HG02571 (cell line): ENCODE data around the gene MYO1E.

Experiments used
- ATAC-seq: cut with Tn5 transposase; IDR thresholded peaks from one replicate; pipeline ENCODE4 v1.9.1; 2021; ENCODE audit warnings: mild to moderate bottlenecking, moderate library complexity; ENCODE audit not compliant: unreplicated experiment

The MYO1E gene

DNA sequence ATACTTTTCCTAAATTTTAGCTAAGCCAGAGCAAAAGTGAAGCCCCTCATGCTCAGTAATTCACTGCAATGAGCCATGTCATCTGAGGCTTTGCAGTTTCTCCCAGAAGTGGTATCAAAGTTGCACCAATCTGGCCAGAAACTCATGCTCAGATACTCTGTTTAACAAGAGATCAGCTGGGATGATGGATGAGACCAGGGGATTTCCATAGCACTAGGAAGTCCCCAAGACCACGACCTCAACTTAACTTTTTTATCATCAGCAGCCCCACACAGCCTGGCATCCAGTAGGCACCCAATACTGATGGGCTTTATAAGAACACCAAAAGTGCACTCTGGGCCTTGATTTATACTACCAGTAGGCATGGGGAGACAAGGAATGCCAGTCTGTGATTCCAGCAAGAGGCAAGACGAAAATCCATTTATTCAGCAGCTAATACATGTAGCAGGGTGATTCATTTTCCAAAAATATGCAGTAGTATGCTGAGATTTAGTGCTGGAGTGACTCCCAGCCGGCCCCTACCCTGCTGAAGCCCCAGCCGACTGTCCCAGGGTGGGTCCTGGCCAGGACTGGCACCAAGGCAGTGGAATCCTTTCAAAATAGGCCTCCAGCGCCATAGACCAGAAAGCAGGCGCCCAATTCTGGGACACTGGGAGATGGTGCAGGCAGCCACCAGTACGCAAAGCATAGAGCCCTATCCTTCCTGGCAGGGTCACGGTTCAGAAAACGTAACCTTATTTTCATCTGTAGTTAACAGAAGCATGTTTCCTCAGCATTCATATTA, 166.6 kb downstream of the MYO1E start:
- ATAC-seq: no peak

DNA sequence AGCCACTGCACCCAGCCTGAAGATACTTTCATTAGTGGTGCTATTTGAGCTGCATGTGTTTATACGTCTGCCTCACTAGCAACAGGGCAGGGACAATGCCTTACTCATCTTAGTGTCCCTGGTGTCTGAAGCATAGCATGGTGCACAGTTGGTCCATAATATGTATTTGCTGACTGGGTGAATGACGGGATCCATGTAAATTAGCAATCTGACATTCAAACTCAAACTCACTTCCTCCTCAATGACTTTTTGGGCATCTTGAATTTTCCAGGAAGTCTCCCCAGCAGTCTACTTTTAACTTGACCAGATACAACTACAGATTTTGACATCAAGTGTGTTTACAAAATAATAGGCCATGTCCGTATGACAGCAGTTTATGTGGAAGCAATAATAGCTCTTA, 169.0 kb downstream of the MYO1E start:
- ATAC-seq: no peak

DNA sequence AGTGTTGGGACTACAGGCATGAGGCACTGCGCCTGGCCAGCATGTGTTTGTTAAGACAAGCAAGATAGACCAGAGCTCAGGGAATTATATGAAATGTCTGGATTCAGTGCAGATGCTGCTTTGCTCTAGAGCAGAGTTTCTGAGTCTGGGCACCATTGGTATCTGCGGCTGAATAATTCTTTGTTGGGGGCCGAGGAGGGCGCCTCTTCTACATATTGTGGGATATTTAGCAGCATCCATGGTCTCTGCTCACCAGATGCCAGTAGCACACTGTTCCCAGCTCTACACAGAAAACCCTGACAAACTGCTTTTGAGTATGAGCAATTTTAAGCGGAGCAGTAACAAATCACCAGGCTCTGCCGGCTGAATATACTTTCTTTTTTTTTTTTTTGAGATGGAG, 169.7 kb downstream of the MYO1E start:
- no peak for ATAC-seq

DNA sequence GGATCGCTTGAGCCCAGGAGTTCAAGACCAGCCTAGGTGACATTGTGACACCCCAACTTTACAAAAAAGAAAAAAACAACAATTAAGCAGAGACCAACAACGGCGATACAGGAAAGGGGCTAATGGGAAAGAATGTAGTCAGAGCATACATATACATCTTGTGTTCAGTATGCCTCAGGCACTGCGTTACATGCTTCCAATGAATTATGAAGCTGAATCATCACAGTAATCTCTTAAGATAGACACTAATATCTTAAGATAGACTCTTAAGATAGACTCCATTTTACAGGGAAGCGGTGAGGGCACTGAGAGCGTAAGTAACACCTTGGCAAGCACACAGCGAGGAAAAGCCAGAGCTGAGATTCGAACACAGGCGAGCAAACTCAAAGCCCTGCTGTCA, 172.1 kb downstream of the MYO1E start:
- no peak for ATAC-seq

DNA sequence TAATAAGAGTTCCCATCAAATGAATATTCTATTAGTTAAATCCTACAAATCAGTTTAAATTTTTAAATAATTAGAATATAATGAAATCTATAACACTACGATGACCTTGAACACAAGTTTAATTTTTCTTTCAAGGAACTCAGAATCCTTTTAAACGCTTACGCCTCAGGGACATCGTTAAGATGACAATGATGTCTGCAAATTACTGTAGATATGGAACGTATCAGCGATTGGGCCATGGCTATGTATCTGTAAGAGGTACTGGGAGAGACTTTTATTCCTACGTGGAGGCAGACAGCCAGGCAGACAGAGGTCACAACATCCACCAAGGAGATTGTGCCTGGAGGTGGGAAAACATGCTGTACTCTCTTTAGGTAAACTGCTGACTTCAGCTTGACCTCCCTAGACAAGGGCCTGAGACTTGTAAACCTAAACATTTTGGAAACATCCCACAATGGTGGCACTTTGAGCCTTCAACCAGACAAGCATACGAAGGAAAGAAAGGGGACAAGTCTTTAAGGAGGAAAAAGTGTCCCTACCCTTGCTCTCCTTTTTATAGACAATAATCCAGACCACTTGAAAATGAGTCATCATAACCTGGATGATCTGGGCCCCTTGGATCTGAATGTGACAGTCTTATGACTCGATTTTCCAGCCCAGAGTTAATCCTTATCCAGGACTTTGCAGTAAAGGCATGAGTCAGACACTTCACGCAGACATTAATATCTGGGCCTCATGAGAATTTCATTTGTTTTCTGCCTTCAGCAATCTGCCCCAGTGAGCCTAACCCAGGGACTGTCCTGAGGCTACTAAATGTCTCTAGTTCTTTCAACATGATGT, 172.8 kb downstream of the MYO1E start:
- ATAC-seq: no peak

DNA sequence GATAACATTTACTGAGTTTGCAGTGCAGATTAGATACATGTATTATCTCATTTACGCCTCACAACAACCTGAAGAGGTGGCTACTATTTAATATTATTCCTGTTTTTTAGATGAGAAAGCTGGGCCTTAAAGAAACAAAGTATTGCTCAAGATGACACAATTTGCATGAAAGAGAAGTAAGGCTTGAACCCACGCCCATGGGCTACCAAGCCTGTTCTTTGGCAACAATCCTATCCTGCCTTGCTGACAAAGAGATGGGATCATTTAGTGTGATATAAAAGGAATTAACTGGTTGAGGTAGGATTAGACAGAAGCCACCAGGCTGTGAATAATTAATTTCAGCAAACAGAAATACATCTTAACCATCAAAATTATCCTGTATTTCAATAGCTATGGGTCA, 175.2 kb downstream of the MYO1E start:
- no peak for ATAC-seq

DNA sequence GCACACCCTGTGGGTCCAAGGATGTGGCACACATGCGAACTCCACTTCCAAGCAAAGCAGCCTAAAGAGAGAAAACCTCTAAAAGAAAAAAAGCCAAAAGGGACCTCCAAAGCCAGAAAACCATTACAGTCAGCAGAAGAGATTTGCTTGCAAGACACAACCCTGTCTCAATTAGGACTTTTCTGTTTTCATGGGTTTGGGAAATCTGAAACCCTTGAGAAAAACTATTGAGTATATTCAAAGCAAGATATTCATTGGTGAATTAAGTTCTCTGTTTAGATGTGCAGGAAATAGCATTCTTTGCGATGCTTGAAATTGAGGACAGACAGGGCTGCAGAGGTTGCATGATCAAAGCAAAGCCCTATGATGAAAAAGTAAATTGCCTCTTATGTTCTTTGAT, 176.3 kb downstream of the MYO1E start:
- ATAC-seq: no peak

DNA sequence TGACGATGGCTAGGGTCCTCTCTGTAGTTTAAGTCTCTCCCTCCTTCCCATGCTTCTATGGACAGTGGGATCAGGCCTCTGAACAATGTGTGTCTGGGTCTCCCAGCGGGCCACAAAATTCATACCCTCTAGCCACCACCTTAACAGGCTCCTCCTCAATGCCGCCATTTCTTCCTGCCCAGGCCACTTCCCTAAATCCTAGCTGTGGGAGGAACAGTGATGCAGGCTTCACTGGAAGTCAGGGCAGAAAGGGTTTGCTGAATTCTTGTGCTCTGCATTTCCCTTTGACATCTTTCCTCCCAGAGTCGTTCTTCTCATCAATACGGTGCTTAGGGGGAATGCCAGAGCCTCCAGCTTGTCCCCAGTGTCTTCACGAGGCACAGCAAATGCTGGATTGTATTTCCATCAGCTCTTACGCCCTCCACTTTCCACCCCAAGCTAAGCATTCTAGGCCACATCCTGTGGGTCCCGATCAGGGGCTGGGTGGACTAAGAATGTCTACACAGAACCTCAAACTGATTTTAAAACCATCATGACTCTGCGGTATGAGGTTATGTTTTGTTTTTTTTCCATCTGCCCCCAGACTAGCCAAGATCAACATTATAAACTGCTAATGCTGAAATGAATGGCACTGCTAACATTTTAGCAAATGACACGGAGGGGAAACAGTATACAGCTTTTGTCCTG, 177.9 kb downstream of the MYO1E start:
- ATAC-seq: no peak

DNA sequence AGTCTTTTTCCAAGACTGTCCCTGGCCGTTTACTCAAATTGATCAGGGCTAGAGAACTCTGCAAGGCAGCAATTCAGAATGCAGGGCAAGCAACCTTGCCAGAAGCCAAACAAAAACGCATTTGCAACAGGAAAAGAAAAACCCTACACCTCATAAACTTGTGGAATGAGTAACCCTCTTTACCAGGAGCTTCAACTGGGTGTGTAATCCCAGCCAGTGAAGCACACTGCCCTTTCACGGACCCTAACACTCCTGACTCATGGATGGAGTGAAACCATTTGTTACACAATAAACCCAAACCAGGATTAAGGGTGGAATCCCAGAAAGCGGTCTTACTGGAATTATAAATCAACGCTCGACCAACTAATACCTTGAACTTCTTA, 180.8 kb downstream of the MYO1E start:
- ATAC-seq: no peak

DNA sequence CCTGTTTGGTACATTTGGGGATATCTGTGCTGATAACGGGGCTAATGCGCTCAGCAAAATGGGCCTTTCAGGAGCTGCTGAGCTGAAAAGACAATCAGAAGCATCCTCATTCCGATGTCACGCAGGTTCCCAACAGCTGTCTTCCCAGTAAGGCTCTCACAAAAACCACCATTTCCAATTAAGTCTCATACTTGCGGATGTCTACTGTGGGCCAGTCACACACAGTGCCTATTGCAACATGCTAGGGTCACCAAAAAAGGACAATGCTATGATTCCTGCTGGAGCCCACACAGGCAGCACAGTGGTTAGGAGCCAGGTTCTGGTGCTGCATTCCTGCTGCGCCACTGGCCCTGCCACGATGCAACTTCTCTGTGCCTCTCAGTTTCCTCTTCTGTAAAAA, 182.4 kb downstream of the MYO1E start:
- ATAC-seq: no peak

DNA sequence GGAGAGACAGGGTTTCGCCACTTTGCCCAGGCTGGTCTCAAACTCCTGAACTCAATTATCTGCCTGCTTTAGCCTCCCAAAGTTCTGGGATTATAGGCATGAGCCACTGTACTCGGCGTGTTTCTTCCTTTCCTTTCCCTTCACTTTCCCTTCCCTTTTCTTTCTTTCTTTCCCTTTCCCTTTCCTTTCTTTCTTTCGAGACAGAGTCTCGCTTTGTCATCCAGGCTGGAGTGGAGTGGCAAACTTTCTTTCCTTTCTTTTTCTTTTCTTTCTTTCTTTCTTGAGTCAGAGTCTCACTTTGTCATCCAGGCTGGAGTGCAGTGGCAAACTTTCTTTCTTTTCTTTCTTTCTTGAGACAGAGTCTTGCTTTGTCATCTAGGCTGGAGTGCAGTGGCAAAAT, 183.4 kb downstream of the MYO1E start:
- no peak for ATAC-seq

DNA sequence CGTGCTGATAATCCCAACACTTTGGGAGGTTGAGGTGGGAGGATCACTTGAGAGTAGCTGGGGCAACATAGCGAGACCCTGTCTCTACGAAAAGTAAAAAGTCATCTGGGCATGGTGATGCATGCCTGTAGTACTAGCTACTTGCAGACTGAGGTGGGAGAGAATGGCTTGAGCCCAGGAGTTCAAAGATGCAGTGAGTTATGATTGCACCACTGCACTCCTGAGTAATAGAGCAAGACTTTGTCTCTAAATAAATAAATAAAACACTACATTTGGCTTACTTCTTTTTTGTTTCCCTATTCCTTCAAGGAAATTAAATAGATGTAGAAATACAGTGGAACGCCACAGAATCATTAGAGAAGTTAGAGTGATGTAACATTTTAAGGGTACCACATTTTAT, 186.2 kb downstream of the MYO1E start:
- ATAC-seq: no peak

DNA sequence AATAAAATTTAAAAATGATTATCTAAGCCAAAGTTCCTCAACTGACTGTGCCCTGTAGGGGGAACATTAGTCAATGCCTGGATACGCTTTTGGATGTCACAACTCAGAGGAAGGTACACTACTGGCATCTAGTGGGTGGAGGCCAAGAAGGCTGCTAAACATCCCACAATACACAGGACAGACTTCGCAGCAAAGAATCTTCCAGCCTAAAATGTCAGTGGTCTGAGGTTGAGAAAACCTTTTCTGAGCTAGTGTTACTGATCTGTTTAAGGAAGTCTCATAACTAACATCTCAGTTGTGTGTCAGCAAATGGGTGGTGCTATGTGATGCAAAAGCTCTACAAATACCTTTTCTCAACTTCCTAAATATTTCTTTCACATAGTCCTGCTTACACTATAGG, 186.9 kb downstream of the MYO1E start:
- ATAC-seq: no peak

DNA sequence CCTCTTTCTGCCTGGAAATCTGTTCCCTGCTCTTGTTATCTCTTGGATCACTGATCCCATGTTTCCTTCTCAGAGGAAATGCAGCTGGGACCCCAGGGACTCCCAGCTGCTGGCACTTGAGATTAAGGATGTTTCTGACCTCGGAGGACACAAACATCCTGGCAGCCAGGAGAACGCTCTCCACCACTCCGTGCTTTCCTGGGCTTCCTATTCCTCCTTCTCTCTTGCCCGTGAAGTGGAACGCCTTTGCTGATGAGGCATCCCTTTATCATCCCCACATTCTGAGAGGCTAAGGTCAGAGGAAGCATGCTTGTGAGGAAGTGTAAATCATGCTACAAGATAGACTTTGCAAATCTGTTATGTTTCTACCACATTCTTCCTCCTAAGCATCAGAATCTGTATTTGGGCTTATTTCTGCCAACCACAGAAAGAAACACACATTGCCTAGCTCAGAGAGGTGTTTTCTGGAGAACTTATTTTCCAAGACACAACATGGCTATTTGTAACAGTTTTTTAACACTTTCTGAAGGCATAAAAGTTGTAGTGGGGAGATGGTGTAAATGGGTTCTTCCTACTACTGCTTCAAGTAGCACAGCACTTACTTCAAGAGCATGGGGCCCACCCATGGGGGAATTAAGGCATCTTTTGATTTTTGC, 191.6 kb downstream of the MYO1E start:
- ATAC-seq: no peak

DNA sequence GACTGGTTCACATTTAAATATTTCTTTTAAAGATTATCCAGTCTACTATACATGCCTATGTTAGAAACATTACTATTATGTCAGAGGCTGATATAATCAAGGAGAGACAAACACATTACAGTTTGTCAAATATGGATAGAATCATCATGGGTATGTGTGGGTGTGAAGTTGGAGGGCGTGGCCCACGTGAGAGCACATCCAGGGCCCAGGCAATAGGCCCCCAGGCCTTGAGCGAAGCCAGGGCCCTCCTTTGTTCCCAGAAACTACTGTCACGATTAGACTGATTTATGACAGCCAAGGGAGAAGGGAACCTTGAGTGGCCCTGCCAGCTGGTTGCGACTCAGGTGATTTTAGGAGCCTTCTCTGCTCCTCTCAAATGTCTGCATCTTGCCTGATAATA, 193.0 kb downstream of the MYO1E start:
- ATAC-seq: no peak

DNA sequence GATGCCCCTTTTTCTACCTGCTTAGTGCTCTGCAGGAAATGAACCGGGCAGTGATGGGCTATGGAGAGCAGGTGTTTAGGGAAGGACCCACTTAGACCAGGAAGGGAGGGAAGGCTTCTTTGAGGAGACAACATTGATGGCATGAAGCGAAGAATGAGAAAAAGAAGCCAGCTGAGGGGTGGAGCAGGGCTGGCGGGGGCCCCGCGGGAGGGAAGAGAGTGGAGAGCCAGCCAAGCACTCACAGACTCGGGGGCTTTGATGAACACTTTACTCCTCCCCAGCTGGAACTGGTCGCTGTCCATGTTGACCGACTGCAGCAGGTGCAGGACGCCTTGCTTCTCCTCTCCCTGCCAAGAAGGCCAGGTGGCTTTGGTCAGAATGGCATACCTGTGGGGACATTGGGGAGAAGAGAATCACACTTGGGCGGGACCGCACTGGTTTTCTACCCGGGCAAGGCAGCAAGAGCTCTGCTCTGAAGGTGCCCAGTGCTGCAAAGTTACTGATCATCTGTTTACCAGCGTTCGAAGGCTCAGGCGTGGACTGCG, 194.4 kb downstream of the MYO1E start:
- ATAC-seq: no peak

DNA sequence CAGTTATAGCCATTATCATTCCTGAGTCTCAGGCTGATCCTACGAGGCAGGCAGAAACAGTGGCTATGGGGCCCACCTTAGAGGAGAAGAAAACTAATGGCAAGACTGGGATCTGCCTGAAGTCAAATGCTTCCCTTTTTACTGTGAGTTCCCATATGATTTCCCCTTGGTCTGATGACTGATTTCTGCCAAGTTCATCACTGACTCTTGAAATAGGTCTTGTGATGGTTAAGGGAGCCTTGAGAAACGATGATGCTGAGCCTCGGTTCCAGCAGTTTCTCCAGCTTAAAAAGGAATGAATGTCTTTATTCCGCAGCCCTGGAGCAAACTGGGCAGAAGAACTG, 195.4 kb downstream of the MYO1E start:
- ATAC-seq: no peak

DNA sequence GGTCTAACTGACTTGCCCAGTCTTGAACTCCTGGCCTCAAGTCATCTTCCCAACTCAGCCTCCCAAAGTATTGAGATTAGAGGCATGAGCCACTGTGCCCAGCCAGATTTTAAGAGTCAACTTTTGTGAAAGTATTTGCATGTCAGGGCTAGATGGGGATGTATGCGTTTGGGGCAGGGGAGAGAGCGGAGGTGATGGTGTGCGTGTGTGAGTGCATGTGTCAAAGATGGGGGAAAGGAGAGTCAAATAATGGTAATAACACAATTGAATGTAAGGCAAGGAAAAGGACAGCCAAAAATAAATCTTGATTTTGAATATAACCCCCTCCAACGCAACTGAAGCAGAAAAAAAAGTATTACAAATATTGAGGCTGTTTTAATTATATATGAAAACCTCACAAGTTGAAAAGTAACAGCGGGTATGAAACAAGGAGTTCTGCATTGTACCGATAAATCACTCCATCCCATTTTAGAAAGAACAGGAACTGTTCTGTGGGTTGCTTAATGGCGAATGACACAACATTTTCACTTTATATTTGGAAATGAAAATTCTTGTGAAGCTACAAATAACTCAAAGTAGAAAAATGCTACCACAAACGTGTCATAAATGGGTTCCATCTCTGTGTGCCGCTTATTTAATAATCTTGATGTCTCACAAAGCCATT, 195.9 kb downstream of the MYO1E start:
- no peak for ATAC-seq

DNA sequence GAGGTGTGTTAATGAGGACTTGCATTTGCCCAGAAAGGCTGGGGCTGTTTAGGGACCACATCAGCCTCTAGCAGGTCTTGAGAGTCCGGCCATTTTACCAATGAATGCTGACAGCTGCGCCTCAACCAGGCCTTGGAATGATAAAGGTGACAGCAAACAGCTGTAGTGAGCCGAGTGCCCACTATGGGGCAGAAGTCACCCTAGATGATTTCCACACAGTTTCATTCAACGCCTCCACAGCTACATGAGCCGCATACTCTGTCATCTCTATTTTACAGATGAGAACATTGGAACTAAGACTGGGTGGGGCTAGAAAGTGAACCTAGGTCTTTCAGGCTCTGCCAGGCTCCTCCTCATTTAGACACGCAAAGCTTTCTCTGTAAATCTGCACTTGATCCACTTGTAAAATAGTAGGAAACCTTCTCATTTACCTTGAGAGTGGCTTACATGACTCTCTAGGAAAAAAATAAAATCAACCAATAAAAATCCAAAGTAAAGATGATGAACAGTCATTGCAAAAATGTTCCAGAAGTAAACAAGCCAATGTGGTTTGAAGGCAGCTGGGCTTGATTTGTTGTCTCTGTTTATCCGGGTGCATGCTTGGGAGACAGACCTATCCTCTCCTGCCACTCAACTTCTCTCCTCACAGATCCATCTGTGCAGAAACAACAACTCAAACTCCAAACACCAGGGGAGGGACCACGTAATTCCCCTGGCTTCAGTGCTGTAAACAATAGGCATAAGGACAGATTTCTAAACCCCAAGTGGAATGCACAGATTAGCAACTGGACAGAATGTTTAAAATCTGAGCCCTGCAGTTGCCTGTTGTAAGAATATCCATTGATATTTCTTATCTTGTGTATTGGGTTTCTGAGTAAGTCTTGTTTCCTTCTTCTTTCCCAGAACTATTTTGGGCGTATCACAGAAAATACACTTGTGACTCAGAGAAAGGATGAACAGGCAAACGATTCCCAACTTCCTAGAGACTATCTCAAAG, 197.5 kb downstream of the MYO1E start:
- peak; percentile 71 for ATAC-seq
